GM21529 (cell line): ENCODE measurements around the gene CES3.

Source experiments
- ATAC-seq: cut with Tn5 transposase; IDR thresholded peaks from one replicate; pipeline ENCODE4 v1.9.1; 2021; ENCODE audit not compliant: unreplicated experiment

Gene CES3

DNA sequence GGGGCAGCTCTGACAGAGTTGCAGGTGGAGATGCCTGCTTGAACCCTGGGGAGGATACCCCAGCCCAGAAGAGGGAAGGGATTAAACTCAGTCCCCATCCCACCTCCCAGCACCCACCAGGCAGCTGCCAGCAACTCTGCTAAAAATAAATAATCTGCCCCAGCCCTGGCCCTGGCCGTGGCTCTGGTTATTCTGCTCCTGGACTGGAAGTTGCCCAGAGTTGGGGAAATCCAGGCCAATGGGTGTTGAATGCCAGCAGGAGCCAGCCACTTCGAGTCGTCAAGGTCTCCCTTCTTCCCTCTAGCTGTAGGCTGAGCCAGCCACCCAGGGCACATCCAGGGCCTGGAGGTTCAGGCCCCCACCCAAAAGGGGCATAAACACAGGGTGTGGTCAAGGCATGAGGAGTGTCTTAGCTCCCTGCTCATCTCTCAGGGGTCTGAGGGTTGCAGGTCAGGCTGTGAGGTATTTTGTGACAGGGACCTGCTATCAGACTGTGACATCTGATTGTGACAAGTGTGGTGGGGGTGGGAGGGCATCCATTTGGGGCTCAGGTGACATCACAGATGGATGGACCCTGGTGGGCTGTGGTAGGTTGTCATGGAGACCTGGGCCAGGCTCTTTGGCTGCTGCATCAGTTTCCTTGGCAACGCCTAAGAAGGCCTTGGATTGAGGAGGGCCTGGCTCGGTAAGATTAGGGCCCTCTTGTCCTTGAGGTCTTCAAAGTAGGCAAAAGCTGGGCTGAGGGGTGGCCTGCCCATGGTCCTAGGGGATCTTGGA, 34.7 kb upstream of the CES3 start:
- no peak for ATAC-seq

DNA sequence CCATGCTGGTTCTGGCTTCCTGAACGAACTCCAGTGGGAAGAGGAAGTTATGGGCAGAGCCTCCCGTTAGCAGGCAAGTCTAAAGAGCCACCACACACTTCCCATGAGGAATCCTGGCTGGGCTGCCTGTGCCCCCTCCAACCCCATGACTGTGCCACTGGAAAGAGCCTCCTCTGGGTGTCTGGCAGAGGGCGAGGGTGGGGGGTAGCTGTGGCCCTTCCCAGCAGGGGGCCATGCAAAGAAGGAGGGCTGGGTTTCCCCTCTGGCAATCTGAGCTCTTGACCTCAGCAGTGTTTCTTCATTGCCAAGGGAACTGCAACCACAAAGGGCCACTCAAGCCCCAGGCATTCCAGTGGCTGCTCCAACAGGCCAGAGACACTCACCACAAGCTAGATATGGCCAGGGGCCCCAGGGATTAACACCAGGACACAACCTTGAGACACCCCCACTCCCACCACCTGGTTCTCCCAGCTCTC, 34.1 kb upstream of the CES3 start:
- ATAC-seq, result peak; percentile 37

DNA sequence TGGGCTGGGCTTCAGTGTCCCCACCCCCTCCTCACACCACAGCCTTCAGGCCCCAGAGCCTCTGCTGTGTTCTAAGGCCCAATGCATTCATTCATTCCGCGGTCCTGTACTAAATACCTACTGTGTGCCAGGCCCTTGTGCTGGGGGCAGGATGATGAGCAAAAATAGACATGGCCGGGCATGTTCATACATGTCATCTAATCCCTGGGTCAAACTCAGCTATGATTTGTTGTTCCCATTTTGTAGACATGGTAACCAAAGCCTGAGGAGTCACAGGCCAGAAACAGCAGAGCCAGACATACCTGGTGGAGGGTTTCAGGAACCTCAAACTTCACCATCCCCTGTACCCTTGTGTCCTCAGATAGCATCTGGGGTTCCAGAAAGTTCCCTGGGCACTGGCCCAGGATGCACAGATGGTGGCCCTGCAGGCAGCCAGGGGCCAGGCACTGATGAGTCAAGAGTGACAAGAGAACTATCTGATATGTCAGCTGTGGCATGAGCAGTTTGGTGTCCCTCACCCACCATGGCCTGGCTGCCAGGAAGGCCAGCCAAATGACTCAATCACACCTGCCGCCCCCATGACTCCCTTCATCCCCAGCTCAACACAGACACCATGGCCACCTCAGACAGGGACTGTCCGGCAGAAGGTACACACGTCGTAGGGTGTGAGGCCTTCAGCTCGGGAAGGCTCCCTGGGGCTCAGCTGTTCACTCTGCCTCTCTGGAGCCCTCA, 33.0 kb upstream of the CES3 start:
- ATAC-seq, result no peak

DNA sequence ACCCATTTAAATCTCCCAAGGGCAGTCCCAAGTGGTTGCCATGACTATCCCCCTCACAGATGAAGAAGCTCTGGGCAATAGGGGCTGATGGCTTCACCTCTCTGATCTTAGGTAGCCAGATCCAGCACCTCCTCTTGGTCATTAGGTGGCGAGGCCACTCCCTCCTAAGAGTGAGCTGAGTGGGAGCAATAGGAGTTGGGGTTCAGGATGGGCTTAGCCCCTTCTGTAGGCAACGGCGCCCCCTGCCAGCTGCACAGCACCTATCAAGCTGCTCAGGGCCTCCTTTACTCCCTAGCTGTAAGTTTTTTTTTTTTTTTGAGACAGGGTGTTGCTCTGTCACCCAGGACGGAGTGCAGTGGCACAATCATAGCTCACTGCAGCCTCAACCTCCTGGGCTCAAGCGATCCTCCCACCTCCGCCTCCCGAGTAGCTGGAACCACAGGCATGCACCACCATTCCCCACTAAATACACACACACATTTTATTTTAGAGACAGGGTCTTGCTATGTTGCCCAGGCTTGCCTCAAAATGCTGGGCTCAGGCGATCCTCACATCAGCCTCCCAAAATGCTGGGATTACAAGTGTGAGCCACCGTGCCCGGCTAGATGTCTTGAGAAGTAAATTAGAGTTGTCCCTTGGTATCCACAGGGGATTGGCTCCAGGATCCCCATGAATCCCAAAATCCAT, 32.2 kb upstream of the CES3 start:
- no peak for ATAC-seq

DNA sequence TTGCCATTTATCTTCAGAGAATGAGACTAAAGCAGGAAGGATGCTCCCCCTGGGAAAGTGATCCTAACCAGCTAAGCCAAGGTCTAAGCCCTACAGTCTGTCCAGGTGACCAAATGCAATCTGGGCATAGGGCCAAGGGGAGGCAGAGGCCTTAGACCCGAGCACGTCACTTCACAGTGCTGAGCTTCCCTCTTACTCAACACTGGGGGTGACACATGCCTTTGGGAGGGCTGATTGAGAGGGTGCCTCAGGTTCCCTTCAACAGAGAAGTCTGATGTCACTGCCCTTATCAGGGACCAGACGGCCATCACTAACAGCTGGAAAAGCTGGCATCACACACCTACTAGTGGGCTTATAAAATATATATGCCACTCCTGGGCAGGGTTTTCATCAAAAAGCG, 30.9 kb upstream of the CES3 start:
- no peak for ATAC-seq

DNA sequence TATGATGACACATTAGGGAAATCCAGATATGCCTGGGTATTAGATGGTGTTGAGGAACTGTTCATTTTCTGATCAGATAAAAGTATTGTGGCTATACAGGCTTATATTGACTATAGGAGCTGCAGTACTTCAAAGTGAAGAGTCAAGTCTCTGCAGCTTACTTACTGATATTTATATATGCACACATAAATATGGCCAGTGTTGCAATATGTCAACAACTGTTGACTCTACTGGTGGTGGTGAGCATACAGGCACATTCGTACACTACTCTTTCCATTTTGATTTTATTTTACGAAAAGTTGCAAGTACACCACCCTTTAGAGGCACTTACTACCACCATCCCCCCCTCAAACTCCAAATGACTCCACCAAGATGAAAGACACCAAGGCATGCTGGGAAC, 29.4 kb upstream of the CES3 start:
- no peak for ATAC-seq

DNA sequence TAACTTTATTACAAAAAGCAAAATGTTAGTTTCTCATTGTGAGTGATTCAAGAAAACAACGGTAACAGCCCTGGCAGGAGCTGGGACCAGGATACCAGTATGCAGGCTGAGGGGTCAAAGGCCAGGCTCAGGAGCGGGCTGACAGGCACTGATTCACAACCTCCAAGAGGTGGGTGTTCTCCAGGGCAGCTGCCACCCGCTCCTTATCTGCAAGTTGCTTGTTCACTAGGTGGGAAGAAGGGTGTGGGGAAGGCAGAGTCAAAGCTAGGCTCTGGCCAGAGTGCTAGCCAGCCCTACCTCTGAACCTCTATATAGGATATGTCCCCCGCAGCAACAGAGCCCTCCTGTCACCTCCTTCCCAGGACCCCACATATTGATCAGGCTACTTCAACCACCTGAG, 29.0 kb upstream of the CES3 start:
- no peak for ATAC-seq

DNA sequence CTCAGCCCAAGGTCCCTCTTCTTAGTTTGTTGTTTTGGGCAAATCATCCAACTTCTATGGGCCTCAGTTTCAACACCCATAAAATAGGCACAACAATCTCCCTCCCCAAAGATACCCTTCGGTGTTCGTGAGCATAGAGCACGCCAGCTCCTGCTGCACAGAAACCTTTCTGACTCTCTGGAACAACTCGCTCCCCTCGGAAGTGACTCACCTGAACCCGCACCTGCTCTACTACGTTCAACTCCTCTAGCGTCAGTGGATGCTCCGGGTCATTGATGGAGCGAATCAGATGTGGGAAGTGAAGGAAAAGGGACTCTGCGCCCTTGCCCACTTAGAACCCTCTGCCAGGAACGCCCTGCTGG, 27.3 kb upstream of the CES3 start:
- ATAC-seq, result no peak

DNA sequence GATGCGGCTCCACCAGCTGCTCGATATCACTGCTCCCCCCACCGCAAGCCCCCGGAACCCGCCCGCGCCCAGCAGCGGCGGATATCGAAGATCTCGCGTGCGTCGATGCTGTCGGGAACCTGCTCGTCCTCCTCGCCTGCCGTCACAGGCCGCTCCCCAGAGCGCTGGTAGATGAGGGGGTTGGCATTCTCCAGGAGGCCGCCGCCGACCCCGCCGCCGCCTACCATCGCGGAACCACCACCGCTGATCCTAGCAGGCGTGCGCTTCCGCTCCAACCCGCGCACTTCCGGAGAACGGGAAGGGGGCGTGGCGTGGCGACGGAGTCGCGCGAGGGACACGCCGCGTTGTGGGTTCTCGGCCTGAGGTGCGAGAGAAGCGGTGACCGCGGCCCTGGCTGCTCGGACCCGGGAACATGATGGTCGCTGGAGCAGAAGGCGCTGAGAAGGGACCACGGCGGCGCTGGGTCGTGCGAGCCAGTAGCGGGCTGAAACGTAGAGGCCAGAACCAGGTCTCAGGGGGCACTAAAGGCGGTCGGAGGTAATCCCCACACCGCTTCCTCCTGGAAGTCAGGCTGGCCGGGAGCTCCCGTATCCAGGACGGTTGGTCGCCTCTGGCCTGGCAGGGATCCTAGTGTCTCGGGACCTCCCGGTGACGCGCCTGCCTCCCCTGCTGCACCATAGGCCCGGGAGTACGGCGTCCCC, 26.8 kb upstream of the CES3 start, which contains the start of gene CIAO2B:
Gene CIAO2B (minus strand): TSS at position 265 of the 701 bp plus-strand sequence. CDS start 38 bp downstream, at position 227.
- ATAC-seq, result peak; percentile 74

DNA sequence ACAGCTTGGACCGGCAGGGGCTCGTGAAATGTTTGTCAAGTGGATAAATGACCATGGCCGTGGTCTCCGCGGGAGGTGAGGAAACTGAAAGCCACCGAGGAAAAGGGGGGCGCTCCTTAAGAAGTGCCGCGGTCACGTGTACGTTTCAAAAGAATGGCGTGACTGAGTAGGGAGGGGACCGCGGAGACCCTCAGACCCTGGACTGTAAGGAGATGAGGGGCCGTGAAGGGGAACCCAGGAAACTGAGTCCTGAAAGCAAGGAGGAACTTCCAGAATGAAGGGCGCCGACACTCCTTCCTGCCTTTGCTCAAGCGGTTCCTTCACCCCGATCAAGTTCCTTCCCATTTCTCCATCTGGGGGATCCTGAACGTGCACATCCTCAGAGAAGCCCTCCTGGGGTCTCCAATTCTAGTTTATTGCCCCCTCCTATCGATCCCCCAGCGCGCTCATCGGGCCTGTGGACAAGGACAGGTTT, 26.2 kb upstream of the CES3 start:
- ATAC-seq, result peak; percentile 7

DNA sequence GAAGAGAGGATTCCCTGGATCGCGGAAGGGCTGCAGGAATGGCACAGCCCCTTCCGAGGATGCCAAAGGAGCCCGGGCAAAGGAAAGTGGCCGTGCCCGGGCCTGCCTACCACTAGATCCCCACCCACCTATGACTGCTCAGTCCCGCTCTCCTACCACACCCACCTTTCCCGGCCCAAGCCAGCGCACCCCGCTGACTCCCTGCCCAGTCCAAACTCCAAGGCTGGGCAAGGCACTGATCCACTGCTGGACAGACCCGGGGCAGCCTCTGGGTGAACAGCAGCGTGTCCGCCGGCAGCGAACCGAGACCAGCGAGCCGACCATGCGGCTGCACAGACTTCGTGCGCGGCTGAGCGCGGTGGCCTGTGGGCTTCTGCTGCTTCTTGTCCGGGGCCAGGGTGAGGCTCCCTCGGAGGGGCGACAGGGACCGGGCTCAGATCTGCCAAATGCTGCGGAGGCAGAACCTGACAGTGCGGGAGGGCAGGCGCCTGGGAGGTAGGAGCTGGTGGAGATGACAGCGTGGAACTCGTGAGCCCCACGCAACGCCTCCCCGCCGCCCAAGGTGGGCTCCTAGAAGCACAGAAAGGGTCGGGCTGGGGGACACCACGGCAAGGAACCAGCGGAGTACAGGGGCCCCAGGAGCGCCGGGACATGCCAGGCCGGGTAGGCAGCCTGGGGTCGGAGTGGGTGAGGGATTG, 25.6 kb upstream of the CES3 start, which contains the start of gene CES2:
Gene CES2 (plus strand): TSS at position 203 of the 698 bp plus-strand sequence. CDS start 120 bp downstream, at position 323.
- ATAC-seq, result no peak

DNA sequence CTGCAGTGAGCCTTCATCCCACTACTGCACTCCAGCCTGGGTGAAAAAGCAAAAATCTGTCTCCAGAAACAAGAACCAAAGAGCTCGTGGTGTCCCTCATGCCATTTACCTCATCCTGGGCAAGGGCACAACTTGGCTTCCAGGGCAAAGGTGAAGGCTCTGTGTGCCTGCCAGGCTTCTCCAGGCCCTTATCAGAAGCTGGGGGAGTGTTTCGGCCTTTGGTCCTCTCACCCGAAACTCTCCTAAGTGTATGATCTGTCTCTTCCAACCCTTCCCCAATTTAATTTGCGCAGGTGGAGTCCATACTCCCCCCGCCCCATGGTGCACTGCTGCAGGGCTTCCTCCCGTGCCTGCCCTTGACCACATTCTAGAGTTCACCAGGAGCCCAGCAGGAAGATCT, 24.6 kb upstream of the CES3 start:
- no peak for ATAC-seq

DNA sequence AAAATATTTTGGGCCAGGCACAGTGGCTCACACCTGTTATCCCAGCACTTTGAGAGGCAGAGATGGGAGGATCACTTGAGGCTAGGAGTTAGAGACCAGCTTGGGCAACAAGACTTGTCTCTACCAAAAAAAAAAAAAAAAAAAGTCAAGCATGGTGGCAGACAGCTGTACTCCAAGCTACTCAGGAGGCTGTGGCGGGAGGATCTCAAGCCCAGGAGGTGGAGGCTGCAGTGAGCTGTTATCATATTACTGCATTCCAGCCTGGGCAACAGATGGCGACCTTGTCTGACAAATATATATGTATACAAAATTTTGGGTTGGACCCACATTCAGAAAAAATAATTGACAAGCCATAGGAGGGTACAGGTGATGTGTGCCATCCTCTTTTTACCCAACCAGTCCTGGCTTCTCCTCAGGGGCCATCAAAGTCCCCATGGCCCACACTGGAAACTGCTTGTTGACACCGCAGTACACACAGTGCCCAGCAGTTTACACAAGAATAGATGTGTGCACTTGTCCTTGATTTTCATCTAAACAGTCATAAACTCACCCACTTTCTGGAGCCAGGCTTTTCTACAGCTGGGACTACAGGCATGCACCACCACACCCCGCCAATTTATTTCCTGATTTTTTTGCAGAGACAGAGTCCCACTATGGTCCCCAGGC, 24.0 kb upstream of the CES3 start:
- ATAC-seq, result no peak

DNA sequence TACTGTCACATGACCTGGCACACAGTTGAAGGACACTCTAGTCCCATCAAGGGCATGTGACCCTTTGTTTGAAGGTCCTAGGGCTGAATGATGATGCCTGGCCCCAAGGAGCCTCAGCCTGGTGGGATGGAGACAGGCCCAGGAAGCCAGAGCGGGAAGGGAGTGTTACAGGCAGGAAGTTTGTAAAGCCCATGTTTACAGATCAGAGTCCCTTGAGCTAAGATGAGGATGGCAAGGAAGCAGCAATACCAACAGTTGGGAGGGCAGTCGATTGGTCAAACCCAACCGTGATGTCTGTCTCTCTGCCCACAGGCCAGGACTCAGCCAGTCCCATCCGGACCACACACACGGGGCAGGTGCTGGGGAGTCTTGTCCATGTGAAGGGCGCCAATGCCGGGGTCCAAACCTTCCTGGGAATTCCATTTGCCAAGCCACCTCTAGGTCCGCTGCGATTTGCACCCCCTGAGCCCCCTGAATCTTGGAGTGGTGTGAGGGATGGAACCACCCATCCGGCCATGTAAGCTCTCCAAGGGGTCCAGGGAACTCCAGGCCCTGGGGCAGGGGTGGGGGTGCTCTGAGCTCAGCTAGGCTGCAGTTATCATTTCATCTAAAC, 23.2 kb upstream of the CES3 start:
- ATAC-seq, result no peak

DNA sequence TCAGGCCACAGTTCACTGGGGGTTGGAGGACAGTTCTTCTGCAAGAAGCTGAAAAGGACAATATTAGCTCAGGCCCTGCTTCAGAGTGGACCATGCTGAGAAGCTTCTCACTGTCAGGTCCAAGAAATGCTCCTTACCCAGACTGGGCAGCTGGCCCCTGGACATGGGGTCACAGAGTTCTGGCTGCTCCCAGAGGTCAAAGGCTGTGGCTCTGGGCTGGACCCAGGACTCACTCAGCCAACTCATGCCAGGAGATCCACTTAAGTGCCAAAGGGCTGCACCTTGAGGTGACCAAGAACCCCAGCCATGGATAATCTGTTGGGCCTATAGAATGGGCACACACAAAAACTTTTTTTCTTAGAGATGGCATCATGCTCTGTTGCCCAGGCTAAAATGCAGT, 21.7 kb upstream of the CES3 start:
- ATAC-seq, result no peak

DNA sequence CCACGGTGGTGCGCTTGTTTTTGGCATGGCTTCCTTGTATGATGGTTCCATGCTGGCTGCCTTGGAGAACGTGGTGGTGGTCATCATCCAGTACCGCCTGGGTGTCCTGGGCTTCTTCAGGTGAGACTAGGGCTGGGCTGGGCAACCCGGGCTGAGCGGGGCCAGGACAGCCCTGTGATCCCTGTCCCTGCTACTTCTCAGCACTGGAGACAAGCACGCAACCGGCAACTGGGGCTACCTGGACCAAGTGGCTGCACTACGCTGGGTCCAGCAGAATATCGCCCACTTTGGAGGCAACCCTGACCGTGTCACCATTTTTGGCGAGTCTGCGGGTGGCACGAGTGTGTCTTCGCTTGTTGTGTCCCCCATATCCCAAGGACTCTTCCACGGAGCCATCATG, 20.8 kb upstream of the CES3 start:
- no peak for ATAC-seq

DNA sequence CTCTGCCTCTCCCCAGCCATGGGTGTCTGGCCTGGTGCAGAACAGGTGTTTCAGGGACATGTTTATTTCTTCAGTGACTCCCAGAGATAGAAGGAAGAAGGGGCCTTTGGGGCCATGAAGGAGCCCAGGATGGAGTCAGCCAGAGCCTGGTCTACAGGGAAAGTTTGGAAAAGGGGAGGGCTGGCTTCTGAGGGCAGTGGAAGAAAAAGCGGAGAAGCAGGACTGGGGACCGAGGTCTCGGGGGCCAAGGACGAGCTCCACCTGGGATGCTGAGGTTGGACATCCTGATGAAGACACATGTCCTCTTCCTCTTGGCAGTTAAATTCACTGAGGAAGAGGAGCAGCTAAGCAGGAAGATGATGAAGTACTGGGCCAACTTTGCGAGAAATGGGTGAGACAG, 18.1 kb upstream of the CES3 start:
- no peak for ATAC-seq

DNA sequence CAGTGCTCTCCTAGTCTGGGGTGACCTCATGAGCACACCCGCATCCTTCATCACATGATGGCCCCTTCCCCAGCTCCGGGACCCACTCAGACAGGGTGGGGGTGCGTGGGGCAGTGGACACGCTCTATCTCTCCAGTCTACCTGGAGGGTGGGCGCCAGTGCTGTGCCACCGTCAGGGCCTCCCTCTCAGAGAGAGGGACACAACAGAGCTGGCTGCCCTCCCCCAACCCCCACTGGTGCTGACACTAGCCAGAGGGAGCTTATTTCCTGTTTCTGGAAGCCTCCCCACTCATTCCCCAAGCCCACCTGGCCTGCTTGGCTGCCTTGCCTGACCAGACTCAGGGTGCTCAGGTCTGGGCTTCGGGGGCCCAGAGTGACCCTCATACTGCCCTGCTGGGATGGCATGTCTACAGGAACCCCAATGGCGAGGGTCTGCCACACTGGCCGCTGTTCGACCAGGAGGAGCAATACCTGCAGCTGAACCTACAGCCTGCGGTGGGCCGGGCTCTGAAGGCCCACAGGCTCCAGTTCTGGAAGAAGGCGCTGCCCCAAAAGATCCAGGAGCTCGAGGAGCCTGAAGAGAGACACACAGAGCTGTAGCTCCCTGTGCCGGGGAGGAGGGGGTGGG, 17.5 kb upstream of the CES3 start:
- ATAC-seq, result no peak

DNA sequence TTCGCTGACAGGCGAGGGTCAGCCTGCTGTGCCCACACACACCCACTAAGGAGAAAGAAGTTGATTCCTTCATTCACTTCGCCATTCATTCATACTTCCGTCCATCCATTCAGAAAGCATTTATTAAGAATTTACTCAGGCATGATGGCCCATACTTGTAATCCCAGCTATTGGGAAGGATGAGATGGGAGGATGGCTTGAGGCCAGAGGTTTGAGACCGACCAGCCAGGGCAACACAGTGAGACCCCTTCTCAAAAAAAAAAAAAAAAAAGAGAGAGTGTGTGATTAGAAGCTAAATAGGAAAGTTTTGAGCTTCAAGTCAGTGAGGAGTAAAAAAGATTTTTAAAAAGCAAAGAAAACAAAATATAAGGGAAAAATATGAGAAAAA, 17.0 kb upstream of the CES3 start:
- no peak for ATAC-seq
